HEK293 (cell line): Measurements from ENCODE around the gene ILK.

Experiments
- CTCF ChIA-PET: fragments of 350-600 bp; formaldehyde crosslinking; extraction: SDS; loops from one replicate; lab custom pipeline; 2021; ENCODE audit warnings: antibody characterized with exemption; lab: Yijun Ruan, JAX
- POLR2A ChIA-PET: fragments of 300-600 bp; formaldehyde crosslinking; extraction: SDS; loops from one replicate; lab custom pipeline; 2020; ENCODE audit warnings: antibody characterized with exemption, inconsistent platforms; lab: Yijun Ruan, JAX
- H3K27ac ChIP-seq: fragments of 200-500 bp; sonication (Bioruptor generic); 2 replicates; pipeline ENCODE4 v1.5.1; 2014; ENCODE audit warnings: low read depth, low read length, control low read depth, inconsistent platforms; ENCODE audit errors: extremely low read depth
- H3K36me3 ChIP-seq, 2 experiments: fragments of 200-500 bp in 1 of 2; sonication (Bioruptor generic) in 1 of 2; 1 replicate in 1 of 2; 2 replicates in 1 of 2; pipeline ENCODE4 v1.5.1; 2014 to 2017; ENCODE audit warnings: inconsistent platforms in 2 of 2, low read length in 2 of 2; ENCODE audit not compliant: control insufficient read depth in 2 of 2, insufficient read depth in 1 of 2
- H3K4me1 ChIP-seq: fragments of 200-500 bp; sonication (Bioruptor generic); 2 replicates; pipeline ENCODE4 v1.5.1; 2014; ENCODE audit warnings: mild to moderate bottlenecking, low read length, inconsistent platforms; ENCODE audit not compliant: control insufficient read depth, insufficient read depth
- H3K4me3 ChIP-seq: 2 replicates; pipeline ENCODE4 v1.5.1; 2011; ENCODE audit warnings: low read depth, mild to moderate bottlenecking, control low read depth, low read length, moderate library complexity
- H3K9me3 ChIP-seq: fragments of 200-500 bp; sonication (Bioruptor generic); 2 replicates; pipeline ENCODE4 v1.5.1; 2014; ENCODE audit warnings: low read depth, low read length, inconsistent platforms; ENCODE audit not compliant: control insufficient read depth, insufficient read depth
- CTCF ChIP-seq: fragments of 450-650 bp; formaldehyde crosslinking; IDR thresholded peaks from 2 replicates; pipeline ENCODE4 v1.5.1; 2016; ENCODE audit warnings: missing biosample characterization, missing genetic modification characterization
- GLIS2 ChIP-seq: fragments of 450-650 bp; formaldehyde crosslinking; IDR thresholded peaks from 2 replicates; pipeline ENCODE4 v1.5.1; 2016; ENCODE audit warnings: missing biosample characterization, missing genetic modification characterization
- HOXA7 ChIP-seq: sonication (generic); formaldehyde crosslinking; IDR thresholded peaks from 2 replicates; pipeline ENCODE4 v1.8.1; 2022; ENCODE audit warnings: missing genetic modification reagents, borderline replicate concordance
- MYNN ChIP-seq: fragments of 450-650 bp; formaldehyde crosslinking; IDR thresholded peaks from 2 replicates; pipeline ENCODE4 v1.5.1; 2016; ENCODE audit warnings: missing biosample characterization, missing genetic modification characterization, borderline replicate concordance
- MZF1 ChIP-seq: fragments of 450-650 bp; formaldehyde crosslinking; IDR thresholded peaks from 2 replicates; pipeline ENCODE4 v1.5.1; 2017; ENCODE audit warnings: missing biosample characterization, missing genetic modification characterization, borderline replicate concordance
- PRDM4 ChIP-seq: fragments of 450-650 bp; formaldehyde crosslinking; IDR thresholded peaks from 2 replicates; pipeline ENCODE4 v1.5.1; 2017; ENCODE audit warnings: missing biosample characterization, missing genetic modification characterization
- SP3 ChIP-seq: fragments of 450-650 bp; formaldehyde crosslinking; IDR thresholded peaks from 2 replicates; pipeline ENCODE4 v1.5.1; 2016; ENCODE audit warnings: missing biosample characterization, missing genetic modification characterization
- TRIM28 ChIP-seq: IDR thresholded peaks from 2 replicates; pipeline ENCODE4 v1.6.1; 2011; ENCODE audit warnings: low read length, control low read depth, borderline replicate concordance
- ZBTB17 ChIP-seq: fragments of 450-650 bp; formaldehyde crosslinking; IDR thresholded peaks from 2 replicates; pipeline ENCODE4 v1.5.1; 2016; ENCODE audit warnings: missing biosample characterization, missing genetic modification characterization
- ZBTB20 ChIP-seq: fragments of 450-650 bp; formaldehyde crosslinking; IDR thresholded peaks from 2 replicates; pipeline ENCODE4 v1.5.1; 2016; ENCODE audit warnings: missing biosample characterization, missing genetic modification characterization
- ZNF133 ChIP-seq: fragments of 450-650 bp; formaldehyde crosslinking; IDR thresholded peaks from 2 replicates; pipeline ENCODE4 v1.5.1; 2016; ENCODE audit warnings: missing biosample characterization, missing genetic modification characterization
- ZNF214 ChIP-seq: fragments of 450-650 bp; formaldehyde crosslinking; IDR thresholded peaks from 2 replicates; pipeline ENCODE4 v1.5.1; 2017; ENCODE audit warnings: missing biosample characterization, mild to moderate bottlenecking, missing genetic modification characterization, borderline replicate concordance
- ZNF24 ChIP-seq: fragments of 450-650 bp; formaldehyde crosslinking; IDR thresholded peaks from 2 replicates; pipeline ENCODE4 v1.5.1; 2016; ENCODE audit warnings: missing biosample characterization, missing genetic modification characterization
- ZNF292 ChIP-seq: fragments of 450-650 bp; formaldehyde crosslinking; IDR thresholded peaks from 2 replicates; pipeline ENCODE4 v1.5.1; 2016; ENCODE audit warnings: low read depth, missing biosample characterization, missing genetic modification characterization, borderline replicate concordance
- ZNF335 ChIP-seq: fragments of 450-650 bp; formaldehyde crosslinking; conservative IDR thresholded peaks from 2 replicates; pipeline ENCODE4 v1.5.1; 2016; ENCODE audit warnings: missing biosample characterization, missing genetic modification characterization
- ZNF354C ChIP-seq: fragments of 450-650 bp; formaldehyde crosslinking; IDR thresholded peaks from 2 replicates; pipeline ENCODE4 v1.5.1; 2016; ENCODE audit warnings: missing biosample characterization, missing genetic modification characterization, low read depth, borderline replicate concordance
- ZNF391 ChIP-seq: fragments of 450-650 bp; formaldehyde crosslinking; IDR thresholded peaks from 2 replicates; pipeline ENCODE4 v1.5.1; 2016; ENCODE audit warnings: low read depth, missing biosample characterization, missing genetic modification characterization, borderline replicate concordance
- ZNF394 ChIP-seq: fragments of 450-650 bp; formaldehyde crosslinking; IDR thresholded peaks from 2 replicates; pipeline ENCODE4 v1.5.1; 2016; ENCODE audit warnings: missing biosample characterization, missing genetic modification characterization, mild to moderate bottlenecking, moderate library complexity, borderline replicate concordance
- ZNF544 ChIP-seq: fragments of 450-650 bp; formaldehyde crosslinking; IDR thresholded peaks from 2 replicates; pipeline ENCODE4 v1.5.0; 2017; ENCODE audit warnings: missing biosample characterization, missing genetic modification characterization
- ZNF555 ChIP-seq: fragments of 450-650 bp; formaldehyde crosslinking; conservative IDR thresholded peaks from 2 replicates; pipeline ENCODE4 v1.5.1; 2017; ENCODE audit warnings: missing biosample characterization, mild to moderate bottlenecking, missing genetic modification characterization, inconsistent platforms
- ZNF692 ChIP-seq: fragments of 450-650 bp; formaldehyde crosslinking; IDR thresholded peaks from 2 replicates; pipeline ENCODE4 v1.5.1; 2016; ENCODE audit warnings: missing biosample characterization, missing genetic modification characterization
- ZNF837 ChIP-seq: fragments of 450-650 bp; formaldehyde crosslinking; IDR thresholded peaks from 2 replicates; pipeline ENCODE4 v1.5.1; 2016; ENCODE audit warnings: missing biosample characterization, missing genetic modification characterization
- TF ChIP-seq, protein P1 (sequence below): fragments of 450-650 bp; formaldehyde crosslinking; conservative IDR thresholded peaks from 2 replicates; pipeline ENCODE4 v1.5.1; 2016; ENCODE audit warnings: low read depth, missing biosample characterization, missing genetic modification characterization

ILK gene

GRCh38 chr11:6602096-6602940, 1.3 kb upstream of the ILK start:
- Histone ChIP-seq H3K27ac (no peak overlapping the region), H3K4me1 (no peaks in the 10 kb centered on the region), H3K4me3 (peak overlapping the region; percentile 92), H3K36me3 (peaks cover 0 to 53% of the 10 kb centered on the region in 2 experiments; a peak in 1 of 3 replicates), H3K9me3 (no peaks in the 10 kb centered on the region)
- CTCF ChIA-PET, result interaction anchor here (0.6 to 2.4 kb wide), 6 partner anchors 36 to 224 kb away, joined by 3 to 7 read pairs (median 3); partner anchors contain the start of gene MRPL17
- no peak for TF ChIP-seq ZNF544 (tag by site-specific recombination)
- no peak for TF ChIP-seq ZNF555 (tag by site-specific recombination)
- TF ChIP-seq GLIS2 (tag by site-specific recombination), result no peak
- TF ChIP-seq ZNF837 (tag by site-specific recombination), result no peak
- TF ChIP-seq ZNF24, result no peak
- TF ChIP-seq ZNF394 (tag by site-specific recombination), result no peak
- POLR2A ChIA-PET, result interaction anchor here (1.0 to 3.2 kb wide), 5 partner anchors 11 to 121 kb away, joined by 3 to 20 read pairs (median 5); partner anchors contain the start of genes ARFIP2, MRPL17, TAF10 and TIMM10B

GRCh38 chr11:6604081-6604626, 580 bp downstream of the ILK start:
- Histone ChIP-seq H3K4me3 (peak overlapping the region; percentile 92), H3K4me1 (no peaks in the 10 kb centered on the region), H3K27ac (peak overlapping the region; percentile 7), H3K9me3 (no peaks in the 10 kb centered on the region), H3K36me3 (peaks cover 0 to 55% of the 10 kb centered on the region in 2 experiments; a peak in 1 of 3 replicates)
- CTCF ChIA-PET, result interaction anchor here (0.5 to 2.4 kb wide), 8 partner anchors 9 to 225 kb away, joined by 3 to 16 read pairs (median 5); partner anchors contain the start of genes MRPL17 and TPP1
- POLR2A ChIA-PET, result interaction anchor here (1.0 to 3.2 kb wide), 8 partner anchors 9 to 225 kb away, joined by 3 to 20 read pairs (median 6); partner anchors contain the start of genes ARFIP2, MRPL17, TAF10 and TIMM10B
- TF ChIP-seq ZNF133 (no peak), SP3 (tag by site-specific recombination) (no peak), ZNF391 (tag by site-specific recombination) (no peak), MZF1 (tag by site-specific recombination) (peak; percentile 20; the same call in 1 of the 2 replicates), ZNF692 (tag by site-specific recombination) (no peak), ZBTB20 (tag by site-specific recombination) (peak; percentile 90), ZNF354C (tag by site-specific recombination) (no peak), HOXA7 (no peak), ZNF214 (tag by site-specific recombination) (no peak), ZNF335 (peak; percentile 49), PRDM4 (tag by site-specific recombination) (peak; percentile 31; the same call in 1 of the 2 replicates), TRIM28 (peak; percentile 65; the same call in 1 of the 2 replicates), ZBTB17 (tag by site-specific recombination) (peak; percentile 54), CTCF (tag by site-specific recombination) (peak; percentile 67; the same call in 1 of the 2 replicates), MYNN (tag by site-specific recombination) (0 out of 2 replicates have a peak, but pooled peaks have one; percentile 41), ZNF292 (no peak)
- TF ChIP-seq, protein P1, sequence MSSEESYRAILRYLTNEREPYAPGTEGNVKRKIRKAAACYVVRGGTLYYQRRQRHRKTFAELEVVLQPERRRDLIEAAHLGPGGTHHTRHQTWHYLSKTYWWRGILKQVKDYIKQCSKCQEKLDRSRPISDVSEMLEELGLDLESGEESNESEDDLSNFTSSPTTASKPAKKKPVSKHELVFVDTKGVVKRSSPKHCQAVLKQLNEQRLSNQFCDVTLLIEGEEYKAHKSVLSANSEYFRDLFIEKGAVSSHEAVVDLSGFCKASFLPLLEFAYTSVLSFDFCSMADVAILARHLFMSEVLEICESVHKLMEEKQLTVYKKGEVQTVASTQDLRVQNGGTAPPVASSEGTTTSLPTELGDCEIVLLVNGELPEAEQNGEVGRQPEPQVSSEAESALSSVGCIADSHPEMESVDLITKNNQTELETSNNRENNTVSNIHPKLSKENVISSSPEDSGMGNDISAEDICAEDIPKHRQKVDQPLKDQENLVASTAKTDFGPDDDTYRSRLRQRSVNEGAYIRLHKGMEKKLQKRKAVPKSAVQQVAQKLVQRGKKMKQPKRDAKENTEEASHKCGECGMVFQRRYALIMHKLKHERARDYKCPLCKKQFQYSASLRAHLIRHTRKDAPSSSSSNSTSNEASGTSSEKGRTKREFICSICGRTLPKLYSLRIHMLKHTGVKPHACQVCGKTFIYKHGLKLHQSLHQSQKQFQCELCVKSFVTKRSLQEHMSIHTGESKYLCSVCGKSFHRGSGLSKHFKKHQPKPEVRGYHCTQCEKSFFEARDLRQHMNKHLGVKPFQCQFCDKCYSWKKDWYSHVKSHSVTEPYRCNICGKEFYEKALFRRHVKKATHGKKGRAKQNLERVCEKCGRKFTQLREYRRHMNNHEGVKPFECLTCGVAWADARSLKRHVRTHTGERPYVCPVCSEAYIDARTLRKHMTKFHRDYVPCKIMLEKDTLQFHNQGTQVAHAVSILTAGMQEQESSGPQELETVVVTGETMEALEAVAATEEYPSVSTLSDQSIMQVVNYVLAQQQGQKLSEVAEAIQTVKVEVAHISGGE (tag by site-specific recombination), result no peak
